Psoas muscle (tissue), 8 donors: ENCODE results near the gene SIGLEC7. TPM values are rescaled to one million over a fixed set of nuclear protein-coding genes. Genes with fewer than 3 reads are reported as not detected.

ENCODE experiments used
- ATAC-seq, 4 donors: fragments of 200-7000 bp; cut with Tn5 transposase; one replicate each; pipeline ENCODE4 v1.9.1; 2020; ENCODE audit warnings: moderate library complexity in 3 of 4, mild to moderate bottlenecking in 2 of 4
- DNase-seq, 2 donors: peaks; one replicate each; pipeline ENCODE4 v3.0.0-alpha.2; 2020
- H3K27ac ChIP-seq: fragments of 200-600 bp; one replicate; pipeline ENCODE4 v1.8.0; 2022
- H3K27me3 ChIP-seq, 3 donors: fragments of 200-600 bp in 1 of 3; one replicate each; pipeline versions ENCODE4 v1.6.1 to v1.8.0; 2013 to 2022; ENCODE audit warnings: low read length in 2 of 3, mild to moderate bottlenecking in 2 of 3, moderate library complexity in 1 of 3; ENCODE audit not compliant: insufficient read depth in 3 of 3
- H3K36me3 ChIP-seq, 2 donors: fragments of 200-600 bp in 1 of 2; one replicate each; pipeline versions ENCODE4 v1.6.1 to v1.8.0; 2013 to 2022; ENCODE audit warnings: low read depth in 1 of 2, mild to moderate bottlenecking in 1 of 2, moderate library complexity in 1 of 2; ENCODE audit not compliant: insufficient read depth in 1 of 2
- H3K4me1 ChIP-seq: fragments of 200-600 bp; one replicate; pipeline ENCODE4 v1.8.0; 2022
- H3K4me3 ChIP-seq: fragments of 200-600 bp; one replicate; pipeline ENCODE4 v1.8.0; 2022; ENCODE audit warnings: mild to moderate bottlenecking
- H3K9me3 ChIP-seq: fragments of 200-600 bp; one replicate; pipeline ENCODE4 v1.8.0; 2022
- CTCF ChIP-seq: fragments of 200-600 bp; IDR thresholded peaks from one replicate; pipeline ENCODE4 v1.8.0; 2022; ENCODE audit warnings: antibody characterized with exemption
- WGBS, 3 donors: extraction: QIAGEN DNeasy Blood & Tissue Kit; methylation state at CpG; one replicate each; pipeline versions ENCODE4 v1.1.6 to v1.1.7; 2013; 5-methylcytosine and 5-hydroxymethylcytosine counted together
- intact Hi-C, 2 donors: fragments of 100-400 bp; cut with DNase I; formaldehyde crosslinking; loops; one replicate each; pipeline versions ENCODE4 v1.11.0 to v1.14.2; 2022
- polyA plus RNA-seq, 3 donors: library from polyadenylated mRNA; stranded (reverse); fragments of 200-250 nt; gene quantifications; one replicate each; pipeline ENCODE4 v1.2.3, GENCODE V29; 2013
- total RNA-seq, 4 donors: library from RNA; stranded (reverse); fragmentation: NEBNext Ultra II Directional in 2 of 4; extraction: Animal tissue kit (Norgen Biotek cat#: 25700) in 2 of 4; gene quantifications; one replicate each; pipeline versions ENCODE4 v1.2.1 to v1.2.4, GENCODE V29; 2021 to 2023
- donor health status: healthy with polysubstance abuse.
- donor health status: DM: no; HTN: no; CAD: no; lungs with moderate emphysema.
- donor health status: Bipolar disorder and iron deficiency.
- donor health status: healthy.
- donor health status: DM: yes; HTN: yes; CAD: no.
- donor health status: DM: no; HTN: no; CAD: no.
- donor health status: DM: no; HTN: no; CAD: no.
- donor health status: DM: yes; HTN: yes; CAD: no.

Gene SIGLEC7
- total and polyA plus RNA-seq, 7 donors: 0.08 to 0.82 (median 0.50) TPM; not detected in 1

- TF ChIP-seq CTCF: no peak
- 63 to 74% (median 69%) methylated on average over 5 of the region's 5 CpGs for WGBS, 3 donors
- Histone ChIP-seq H3K4me3 (no peak overlapping the region), H3K4me1 (no peaks in the 10 kb centered on the region), H3K36me3 (no peaks in the 10 kb centered on the region), H3K27me3 (no peaks in the 10 kb centered on the region), H3K27ac (no peak overlapping the region), H3K9me3 (no peaks in the 10 kb centered on the region)
- intact Hi-C loops: no loop called here
- no peak for DNase-seq
- ATAC-seq: no peak
Measured at GRCh38 chr19:51196181-51196580, 54.1 kb downstream of the SIGLEC7 start.

- Histone ChIP-seq H3K4me3 (no peak overlapping the region), H3K27ac (no peak overlapping the region), H3K36me3 (no peaks in the 10 kb centered on the region), H3K27me3 (no peaks in the 10 kb centered on the region), H3K4me1 (no peaks in the 10 kb centered on the region), H3K9me3 (no peaks in the 10 kb centered on the region)
- DNase-seq (no peak), ATAC-seq (no peak)
- no peak for TF ChIP-seq CTCF
- intact Hi-C loops: no loop called here
- WGBS, 3 donors: 64 to 78% (median 67%) methylated on average over 9 of the region's 9 CpGs
Measured at GRCh38 chr19:51198641-51199040, 56.5 kb downstream of the SIGLEC7 start.

GRCh38 chr19:51200071-51200666, 58.1 kb downstream of the SIGLEC7 start:
- no peak for TF ChIP-seq CTCF

GRCh38 chr19:51201712-51202111, 59.6 kb downstream of the SIGLEC7 start:
- H3K4me3 ChIP-seq: no peak overlapping the region
- H3K27ac ChIP-seq: no peak overlapping the region
- H3K9me3 ChIP-seq: no peaks in the 10 kb centered on the region
- TF ChIP-seq CTCF: no peak
- intact Hi-C loops: no loop called here
- H3K27me3 ChIP-seq: no peaks in the 10 kb centered on the region
- 56 to 58% (median 57%) methylated on average over 5 of the region's 5 CpGs for WGBS, 3 donors
- H3K36me3 ChIP-seq: no peaks in the 10 kb centered on the region
- no peak for ATAC-seq
- no peak for DNase-seq
- no peaks in the 10 kb centered on the region for H3K4me1 ChIP-seq

More at GRCh38 chr19:51200071-51200666, 58.1 kb downstream of the SIGLEC7 start:
- 55 to 58% (median 57%) methylated on average over 10 of the region's 10 CpGs for WGBS, 3 donors
- ATAC-seq (no peak), DNase-seq (no peak)
- Histone ChIP-seq H3K9me3 (no peaks in the 10 kb centered on the region), H3K27ac (no peak overlapping the region), H3K4me3 (no peak overlapping the region), H3K4me1 (no peaks in the 10 kb centered on the region), H3K27me3 (no peaks in the 10 kb centered on the region), H3K36me3 (no peaks in the 10 kb centered on the region)
- intact Hi-C loops: no loop called here

Other genes with a start within 250 kb of the SIGLEC7 start
- gene KLK4, start 230.9 kb upstream of the SIGLEC7 start, total RNA-seq: not detected
- gene KLK4, start 230.9 kb upstream of the SIGLEC7 start, polyA plus RNA-seq: not detected
- gene KLK5, start 189.3 kb upstream of the SIGLEC7 start, total RNA-seq: not detected
- under 1 TPM in 1 of 3 donors, not detected in 2; 0.05 TPM for gene KLK5, start 189.3 kb upstream of the SIGLEC7 start, polyA plus RNA-seq
- not detected for gene KLK6, start 172.7 kb upstream of the SIGLEC7 start, total RNA-seq
- gene KLK6, start 172.7 kb upstream of the SIGLEC7 start, polyA plus RNA-seq: under 1 TPM in 1 of 3 donors, not detected in 2; 0.04 TPM
- not detected for gene KLK7, start 158.4 kb upstream of the SIGLEC7 start, total RNA-seq
- gene KLK7, start 158.4 kb upstream of the SIGLEC7 start, polyA plus RNA-seq: not detected
- not detected for gene KLK8, start 140.7 kb upstream of the SIGLEC7 start, total RNA-seq
- under 1 TPM in 2 of 3 donors, not detected in 1; 0.09 to 0.76 TPM for gene KLK8, start 140.7 kb upstream of the SIGLEC7 start, polyA plus RNA-seq
- gene KLK10, start 122.6 kb upstream of the SIGLEC7 start, total RNA-seq: not detected
- under 1 TPM; 0.04 to 0.16 (median 0.04) TPM for gene KLK10, start 122.6 kb upstream of the SIGLEC7 start, polyA plus RNA-seq
- under 1 TPM in 3 of 4 donors, not detected in 1; 0.19 to 0.52 (median 0.24) TPM for gene KLK11, start 115.7 kb upstream of the SIGLEC7 start, total RNA-seq
- gene KLK11, start 115.7 kb upstream of the SIGLEC7 start, polyA plus RNA-seq: under 1 TPM; 0.13 to 0.20 (median 0.17) TPM
- not detected for gene KLK12, start 107.3 kb upstream of the SIGLEC7 start, total RNA-seq
- not detected for gene KLK12, start 107.3 kb upstream of the SIGLEC7 start, polyA plus RNA-seq
- gene KLK13, start 77.2 kb upstream of the SIGLEC7 start, total RNA-seq: not detected
- under 1 TPM in 1 of 3 donors, not detected in 2; 0.18 TPM for gene KLK13, start 77.2 kb upstream of the SIGLEC7 start, polyA plus RNA-seq
- gene KLK14, start 59.4 kb upstream of the SIGLEC7 start, total RNA-seq: not detected
- gene KLK14, start 59.4 kb upstream of the SIGLEC7 start, polyA plus RNA-seq: under 1 TPM in 1 of 3 donors, not detected in 2; 0.20 TPM
- 1 to 10 TPM; 4.9 to 9.1 (median 6.0) TPM for gene CTU1, start 33.9 kb upstream of the SIGLEC7 start, total RNA-seq
- 1 to 10 TPM; 1.4 to 7.5 (median 2.1) TPM for gene CTU1, start 33.9 kb upstream of the SIGLEC7 start, polyA plus RNA-seq
- gene SIGLEC9, start 17.4 kb upstream of the SIGLEC7 start, total RNA-seq: 1 to 10 TPM in 3 of 4 donors, under 1 TPM in 1; 0.73 to 2.2 (median 1.8) TPM
- gene SIGLEC9, start 17.4 kb upstream of the SIGLEC7 start, polyA plus RNA-seq: under 1 TPM; 0.24 to 0.69 (median 0.25) TPM
- gene CD33, start 82.8 kb downstream of the SIGLEC7 start, total RNA-seq: 1 to 10 TPM; 2.0 to 3.1 (median 2.3) TPM
- gene CD33, start 82.8 kb downstream of the SIGLEC7 start, polyA plus RNA-seq: 1 to 10 TPM in 1 of 3 donors, under 1 TPM in 2; 0.24 to 1.3 (median 0.75) TPM
- gene SIGLECL1, start 108.8 kb downstream of the SIGLEC7 start, total RNA-seq: not detected
- not detected for gene SIGLECL1, start 108.8 kb downstream of the SIGLEC7 start, polyA plus RNA-seq
- gene IGLON5, start 169.3 kb downstream of the SIGLEC7 start, total RNA-seq: under 1 TPM in 1 of 4 donors, not detected in 3; 0.10 TPM
- gene IGLON5, start 169.3 kb downstream of the SIGLEC7 start, polyA plus RNA-seq: under 1 TPM in 1 of 3 donors, not detected in 2; 0.03 TPM
- gene VSIG10L, start 199.8 kb downstream of the SIGLEC7 start, total RNA-seq: 1 to 10 TPM in 1 of 4 donors, under 1 TPM in 3; 0.42 to 1.1 (median 0.63) TPM
- gene VSIG10L, start 199.8 kb downstream of the SIGLEC7 start, polyA plus RNA-seq: 1 to 10 TPM in 2 of 3 donors, under 1 TPM in 1; 0.35 to 2.3 (median 1.5) TPM
- 100 to 1,000 TPM in 3 of 4 donors, 10 to 100 TPM in 1; 91.8 to 172 (median 141) TPM for gene ETFB, start 224.1 kb downstream of the SIGLEC7 start, total RNA-seq
- 100 to 1,000 TPM; 130 to 170 (median 165) TPM for gene ETFB, start 224.1 kb downstream of the SIGLEC7 start, polyA plus RNA-seq
- gene CLDND2, start 226.7 kb downstream of the SIGLEC7 start, total RNA-seq: 1 to 10 TPM in 1 of 4 donors, under 1 TPM in 2, not detected in 1; 0.85 to 1.8 (median 0.88) TPM
- under 1 TPM in 2 of 3 donors, not detected in 1; 0.30 to 0.39 TPM for gene CLDND2, start 226.7 kb downstream of the SIGLEC7 start, polyA plus RNA-seq
- 1 to 10 TPM in 3 of 4 donors, under 1 TPM in 1; 0.62 to 2.9 (median 1.9) TPM for gene NKG7, start 230.4 kb downstream of the SIGLEC7 start, total RNA-seq
- gene NKG7, start 230.4 kb downstream of the SIGLEC7 start, polyA plus RNA-seq: 1 to 10 TPM in 1 of 3 donors, under 1 TPM in 2; 0.61 to 1.2 (median 0.68) TPM
- not detected for gene LIM2, start 245.7 kb downstream of the SIGLEC7 start, total RNA-seq
- not detected for gene LIM2, start 245.7 kb downstream of the SIGLEC7 start, polyA plus RNA-seq
- not detected for gene C19orf84, start 248.3 kb downstream of the SIGLEC7 start, total RNA-seq
- gene C19orf84, start 248.3 kb downstream of the SIGLEC7 start, polyA plus RNA-seq: not detected